Activated T-cell treated with anti-CD3 and anti-CD28 coated beads for 4 hours (primary cell): Measurements from ENCODE around the gene FBXL13.

ENCODE experiments used
- DNase-seq: peaks from one replicate; pipeline ENCODE4 v3.0.0-alpha.2; 2020

The FBXL13 gene

DNA sequence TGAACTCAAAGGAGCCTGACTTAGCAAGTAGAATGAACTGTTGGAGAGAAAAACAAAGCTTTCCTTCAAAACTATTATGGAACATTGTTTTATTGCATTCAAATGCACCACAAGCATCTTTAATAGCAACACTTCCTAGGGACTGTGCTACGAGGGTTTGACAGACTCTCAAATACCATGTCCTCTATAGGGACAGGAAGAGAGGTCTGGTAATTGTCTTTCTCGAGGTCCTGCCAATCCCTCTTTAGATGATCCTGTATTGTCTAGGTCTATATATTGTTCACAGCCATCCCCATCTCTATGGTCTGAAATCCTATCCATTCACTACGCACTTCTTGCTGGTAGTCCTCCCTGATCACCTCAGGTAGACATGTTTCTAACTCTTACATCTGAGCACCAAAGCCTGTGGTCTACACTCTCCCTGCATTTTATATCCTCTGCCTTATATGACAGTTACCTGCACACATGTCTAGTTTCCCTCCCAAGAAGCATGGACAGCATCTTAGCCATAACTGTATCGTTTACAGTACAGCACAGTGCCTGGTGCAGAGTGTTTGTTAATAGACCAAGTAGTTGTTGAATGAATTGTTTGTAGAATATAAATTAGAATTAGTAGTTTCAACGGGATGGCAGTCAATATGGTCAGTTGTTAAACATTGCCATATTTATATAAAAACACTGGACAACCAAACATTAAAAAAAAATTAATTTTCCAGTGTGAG is 183.5 kb downstream of the FBXL13 start:
- DNase-seq = no peak

- DNase-seq = no peak
Measured at GRCh38 chr7:102890292-102890970, 184.2 kb downstream of the FBXL13 start.

- no peak for DNase-seq
Measured at GRCh38 chr7:102889851-102890250, 184.7 kb downstream of the FBXL13 start.

GRCh38 chr7:102888561-102889233 is 185.9 kb downstream of the FBXL13 start:
- DNase-seq = no peak

- DNase-seq = no peak
Measured at GRCh38 chr7:102883098-102883860, 191.3 kb downstream of the FBXL13 start.

DNA sequence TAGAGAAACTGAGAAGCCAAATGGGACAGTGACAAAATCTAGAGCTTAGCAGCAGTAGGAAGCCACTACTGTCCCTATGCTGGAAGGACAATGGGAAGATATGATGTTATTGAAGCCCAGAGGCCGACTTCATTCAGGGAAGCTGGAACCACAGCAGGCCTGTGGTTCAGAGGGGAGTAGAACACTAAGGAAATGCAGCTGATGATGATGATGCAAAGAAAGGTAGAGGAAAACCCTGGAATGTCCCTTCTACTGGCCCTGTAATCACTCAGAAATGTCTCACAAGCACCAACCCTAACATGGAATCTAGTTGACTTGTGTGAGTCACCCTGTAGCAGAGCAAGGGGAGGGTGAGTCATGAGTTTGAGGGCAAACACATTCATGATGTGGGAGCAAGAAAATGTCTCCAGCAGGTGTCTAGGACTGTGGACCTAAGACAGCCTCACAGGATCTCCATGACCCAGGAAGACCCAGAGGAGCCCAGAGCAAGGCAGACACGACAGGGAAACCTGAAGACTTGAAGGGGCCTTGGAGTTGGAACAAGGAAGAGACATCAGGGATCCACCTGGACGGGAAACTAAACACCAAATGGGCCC is 198.8 kb downstream of the FBXL13 start:
- DNase-seq = no peak

DNA sequence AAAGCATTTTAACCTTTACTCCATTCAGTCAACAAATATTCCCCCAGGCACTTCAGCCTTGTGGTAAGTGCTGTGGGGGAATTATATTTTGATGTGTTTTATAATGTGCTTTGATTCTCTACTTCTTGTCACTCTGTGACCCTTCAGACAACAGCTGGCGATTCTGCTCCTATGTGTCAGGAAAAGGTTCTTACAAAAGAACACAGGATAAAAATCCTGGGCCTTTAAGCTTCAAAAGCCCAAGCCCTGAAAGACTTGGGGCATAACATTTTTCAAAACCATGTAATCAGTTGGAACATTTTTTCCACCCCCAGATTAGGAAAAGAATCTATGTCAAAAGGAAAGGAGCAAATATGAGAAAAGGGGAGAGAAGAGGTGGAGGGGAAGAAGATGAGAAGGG is 199.6 kb downstream of the FBXL13 start:
- no peak for DNase-seq

DNA sequence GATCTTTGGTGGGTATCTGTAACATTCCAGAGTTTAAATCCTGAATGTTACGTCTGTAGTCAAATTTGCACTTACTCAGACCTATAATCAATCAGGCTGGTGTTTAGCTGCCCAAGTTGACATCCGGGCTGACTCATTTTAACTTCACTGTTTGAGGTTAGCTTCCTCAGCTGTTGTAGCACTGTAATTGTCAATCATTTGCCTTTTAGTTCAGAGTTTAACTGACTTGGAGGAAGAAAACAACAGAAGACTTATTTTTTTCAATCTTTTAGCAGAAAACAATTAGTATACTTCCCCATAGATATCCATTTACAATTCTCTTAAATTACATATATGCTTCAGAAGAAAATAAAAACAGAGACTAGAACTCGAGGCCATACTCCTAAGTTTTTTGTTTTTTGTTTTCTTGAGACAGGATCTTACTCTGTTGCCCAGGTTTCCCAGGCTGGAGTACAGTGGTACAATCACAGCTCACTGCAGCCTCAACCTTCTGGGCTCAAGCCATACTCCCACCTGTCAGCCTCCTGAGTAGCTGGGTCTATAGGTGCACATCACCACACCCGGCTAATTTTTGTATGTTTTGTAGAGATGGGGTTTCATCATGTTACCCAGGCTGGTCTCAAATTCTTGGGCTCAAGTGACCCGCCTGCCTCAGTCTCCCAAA is 200.3 kb downstream of the FBXL13 start:
- DNase-seq = no peak

GRCh38 chr7:102873470-102874165 is 201.0 kb downstream of the FBXL13 start:
- DNase-seq = no peak

- no peak for DNase-seq
Measured at GRCh38 chr7:102872460-102872859, 202.1 kb downstream of the FBXL13 start.

GRCh38 chr7:102869195-102869594 is 205.4 kb downstream of the FBXL13 start:
- no peak for DNase-seq

GRCh38 chr7:102866535-102867215 is 207.9 kb downstream of the FBXL13 start:
- DNase-seq = no peak

DNA sequence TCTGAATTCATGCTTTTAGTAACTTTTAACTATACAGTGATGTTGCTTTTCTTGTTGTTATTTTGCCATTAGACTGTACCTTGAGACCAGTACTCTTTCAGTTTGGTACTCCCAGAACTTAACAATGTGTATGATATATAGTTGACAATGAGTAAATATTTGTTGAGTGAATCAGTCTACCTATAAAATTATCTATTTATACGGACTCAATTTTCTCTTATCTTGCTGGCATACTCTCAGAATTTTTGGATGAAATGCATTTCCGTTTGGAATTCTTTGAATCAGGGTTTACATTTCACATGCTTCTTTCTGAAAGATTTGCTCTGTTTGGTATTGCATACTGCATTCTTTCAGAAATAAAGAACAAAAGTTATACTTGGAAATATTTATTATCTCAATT is 209.6 kb downstream of the FBXL13 start:
- no peak for DNase-seq

- DNase-seq = no peak
Measured at GRCh38 chr7:102860351-102860811, 214.2 kb downstream of the FBXL13 start.

DNA sequence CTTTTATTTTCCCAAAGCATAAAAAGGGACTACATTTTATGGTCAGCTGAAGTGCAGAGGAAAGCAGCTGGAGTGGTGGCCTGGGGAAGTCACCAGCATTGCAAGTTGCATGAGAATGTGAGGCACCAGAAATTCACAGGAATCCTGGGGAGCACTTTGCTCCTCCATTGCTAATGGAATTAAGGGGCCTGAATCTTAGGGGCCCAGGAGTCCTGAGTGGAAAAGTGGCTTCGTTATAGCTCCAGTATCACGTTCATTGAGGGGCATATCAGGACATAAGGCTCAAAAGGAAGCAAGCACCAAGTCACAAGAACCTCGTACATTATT is 214.8 kb downstream of the FBXL13 start:
- DNase-seq = no peak

GRCh38 chr7:102859084-102859798 is 215.4 kb downstream of the FBXL13 start:
- no peak for DNase-seq

GRCh38 chr7:102856036-102856435 is 218.6 kb downstream of the FBXL13 start:
- no peak for DNase-seq

DNA sequence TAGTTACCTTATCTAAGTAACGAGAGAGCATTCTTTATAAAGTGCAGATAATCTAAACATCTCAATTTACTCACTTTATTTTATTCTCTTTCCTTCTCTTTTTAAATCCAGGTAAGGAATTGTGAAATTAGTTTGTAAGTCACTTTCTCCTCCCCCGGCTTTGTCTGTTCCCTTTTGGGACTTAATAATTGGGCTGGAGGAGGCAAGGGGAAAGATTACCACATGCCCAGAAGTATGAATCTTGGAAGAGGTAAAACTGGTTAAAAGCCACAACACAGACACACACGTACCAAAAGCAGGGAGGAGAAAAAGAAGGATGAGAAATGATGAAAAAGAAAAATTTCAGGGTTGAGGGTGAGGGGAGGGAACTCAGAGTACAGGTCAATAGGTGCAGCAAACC is 225.1 kb downstream of the FBXL13 start:
- DNase-seq = no peak

- DNase-seq = no peak
Measured at GRCh38 chr7:102849079-102849478, 225.5 kb downstream of the FBXL13 start.

DNA sequence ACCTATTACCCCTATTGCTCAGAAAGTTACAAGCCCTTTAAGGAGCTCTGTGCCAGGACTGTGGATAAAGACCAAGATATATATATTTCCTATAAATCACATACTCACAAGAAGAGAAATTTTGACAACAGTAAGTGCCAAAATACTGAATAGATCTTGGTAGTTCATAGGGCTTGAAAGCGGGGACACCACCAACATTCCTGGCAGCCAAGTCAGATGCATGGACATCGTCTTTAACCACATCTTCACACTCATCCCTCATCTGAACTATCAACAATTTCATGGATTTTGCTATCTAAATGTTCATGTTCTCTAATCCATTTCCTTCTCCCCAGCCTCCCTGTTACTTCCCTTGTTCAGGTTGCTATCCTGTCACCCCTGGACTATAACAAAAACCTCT is 229.2 kb downstream of the FBXL13 start:
- DNase-seq = no peak
